ENCODE data around the gene F7.

F7 gene

DNA sequence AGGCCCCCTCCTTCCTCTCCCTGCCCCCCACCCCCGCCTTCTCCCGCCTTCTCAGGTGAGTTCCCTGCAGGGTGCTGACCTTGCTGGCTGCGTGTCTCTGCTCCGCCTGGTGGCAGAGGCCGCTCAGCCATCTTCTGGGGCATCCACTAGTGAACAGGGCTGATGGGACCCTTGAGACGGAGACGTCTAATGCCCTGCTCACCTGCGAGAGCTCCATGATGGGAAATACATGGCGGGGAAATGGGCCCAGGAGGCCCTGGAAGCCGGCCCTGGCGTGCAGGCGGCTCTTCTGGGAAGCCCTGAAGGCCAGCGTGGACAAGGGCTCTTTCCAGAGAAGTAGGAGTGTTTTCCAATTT is 15.2 kb upstream of the F7 start:
- DNase-seq (ENCODE audit: insufficient read length) (no peak), FAIRE-seq (no peak)
- TF ChIP-seq TAF1 (IDR thresholded peaks at IDR 0.05; ENCODE audit: borderline replicate concordance, low read depth, low read length): no peak
- no peak for TF ChIP-seq POLR2AphosphoS5 (IDR thresholded peaks at IDR 0.05; ENCODE audit: low read depth, low read length)
- TF ChIP-seq POLR2A (IDR thresholded peaks at IDR 0.05; ENCODE audit: low read depth, low read length): no peak

- TF ChIP-seq POLR2A (IDR thresholded peaks at IDR 0.05; ENCODE audit: low read depth, low read length): no peak
- no peak for TF ChIP-seq POLR2AphosphoS5 (IDR thresholded peaks at IDR 0.05; ENCODE audit: low read depth, low read length)
- TF ChIP-seq TAF1 (IDR thresholded peaks at IDR 0.05; ENCODE audit: borderline replicate concordance, low read depth, low read length): no peak
- DNase-seq (ENCODE audit: insufficient read length) (no peak), FAIRE-seq (no peak)
Measured at GRCh38 chr13:113090806-113091205, 14.8 kb upstream of the F7 start.

GRCh38 chr13:113091211-113091771 is 14.3 kb upstream of the F7 start:
- DNase-seq (ENCODE audit: insufficient read length) (no peak), FAIRE-seq (no peak)
- TF ChIP-seq POLR2AphosphoS5 (IDR thresholded peaks at IDR 0.05; ENCODE audit: low read depth, low read length): no peak
- TF ChIP-seq POLR2A (IDR thresholded peaks at IDR 0.05; ENCODE audit: low read depth, low read length): no peak
- TF ChIP-seq TAF1 (IDR thresholded peaks at IDR 0.05; ENCODE audit: borderline replicate concordance, low read depth, low read length): no peak

DNA sequence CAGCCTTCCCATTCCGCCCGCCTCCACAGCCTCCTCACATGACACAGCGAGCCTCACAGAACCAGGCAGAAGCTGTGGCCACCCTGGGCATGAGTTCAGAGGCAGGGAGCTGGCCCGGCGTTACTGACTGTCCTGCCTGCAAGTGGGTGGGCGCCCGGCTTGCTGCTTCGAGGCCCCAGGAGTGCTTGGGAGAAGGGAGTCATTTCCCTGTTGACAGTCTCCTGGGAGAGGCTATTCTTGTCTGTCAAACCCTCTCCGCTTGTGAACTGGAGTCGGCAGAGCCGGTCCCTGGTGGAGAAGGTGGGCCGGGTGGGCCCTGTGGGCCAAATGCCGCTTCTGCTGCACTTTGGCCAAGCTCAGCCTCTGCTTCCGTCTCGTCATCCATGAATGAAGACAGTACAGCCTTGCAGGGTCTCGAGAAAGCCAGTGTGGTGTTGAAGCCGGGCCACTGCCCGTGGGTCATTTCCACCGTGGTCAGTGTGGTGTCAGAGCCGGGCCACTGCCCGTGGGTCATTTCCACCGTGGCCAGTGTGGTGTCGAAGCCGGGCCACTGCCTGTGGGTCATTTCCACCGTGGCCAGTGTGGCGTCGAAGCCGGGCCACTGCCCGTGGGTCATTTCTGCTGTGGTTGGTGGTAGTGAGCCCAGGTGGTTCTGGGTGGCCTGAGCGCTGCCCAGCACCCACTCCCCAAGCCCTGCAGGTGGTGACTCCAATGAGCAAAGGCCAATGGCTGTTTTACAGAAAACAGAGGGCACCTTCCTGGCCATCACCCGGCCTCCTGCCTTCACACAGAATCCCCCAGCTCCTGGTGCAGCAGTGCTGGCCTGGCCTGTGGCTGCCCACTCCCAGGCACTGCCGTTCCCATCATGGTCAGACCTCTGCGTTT is 13.5 kb upstream of the F7 start:
- FAIRE-seq (no peak), DNase-seq (ENCODE audit: insufficient read length) (no peak)
- TF ChIP-seq POLR2A (IDR thresholded peaks at IDR 0.05; ENCODE audit: low read depth, low read length): no peak
- no peak for TF ChIP-seq TAF1 (IDR thresholded peaks at IDR 0.05; ENCODE audit: borderline replicate concordance, low read depth, low read length)
- TF ChIP-seq POLR2AphosphoS5 (IDR thresholded peaks at IDR 0.05; ENCODE audit: low read depth, low read length): no peak

DNA sequence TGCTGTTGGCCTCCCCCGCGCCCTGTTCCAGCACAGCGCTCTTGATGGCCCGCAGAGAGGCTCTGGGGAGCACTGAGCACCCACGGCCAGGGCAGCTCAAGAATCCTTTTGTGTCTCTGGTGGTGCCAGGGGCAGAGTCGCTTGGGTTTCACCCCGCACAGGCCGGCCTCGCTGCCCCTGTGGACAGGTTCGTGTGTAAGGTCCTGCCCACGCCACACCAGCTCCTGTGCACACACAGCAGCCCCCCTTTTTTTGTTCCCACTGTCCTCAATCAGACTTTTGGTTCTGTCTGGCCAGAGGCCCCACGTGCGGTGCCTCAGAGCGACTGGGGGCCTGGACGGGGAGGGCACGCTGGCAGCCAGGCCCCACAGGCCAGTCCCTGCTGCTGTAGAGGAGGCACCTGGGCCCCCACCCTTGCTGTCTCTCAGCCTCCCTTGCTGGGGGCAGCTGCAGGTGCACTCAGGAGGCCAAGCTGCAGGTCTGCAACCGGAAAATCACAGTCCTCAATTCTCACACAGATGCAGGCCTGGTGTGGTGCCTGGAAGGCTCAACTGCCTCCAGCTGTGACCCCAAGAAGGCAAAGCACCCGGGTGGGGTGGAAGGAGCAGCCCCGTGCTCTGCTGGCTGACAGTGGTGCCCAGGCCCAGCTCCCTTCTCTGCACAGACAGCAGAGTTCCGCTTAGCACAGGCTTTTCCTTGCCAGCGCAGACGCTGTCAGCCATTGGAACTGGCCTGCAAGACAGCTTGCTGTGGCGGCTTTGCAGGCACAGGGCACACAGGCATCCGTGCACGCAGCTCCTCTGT is 12.6 kb upstream of the F7 start:
- no peak for FAIRE-seq
- DNase-seq (ENCODE audit: insufficient read length): no peak
- no peak for TF ChIP-seq TAF1 (IDR thresholded peaks at IDR 0.05; ENCODE audit: borderline replicate concordance, low read depth, low read length)
- no peak for TF ChIP-seq POLR2AphosphoS5 (IDR thresholded peaks at IDR 0.05; ENCODE audit: low read depth, low read length)
- TF ChIP-seq POLR2A (IDR thresholded peaks at IDR 0.05; ENCODE audit: low read depth, low read length): no peak

DNA sequence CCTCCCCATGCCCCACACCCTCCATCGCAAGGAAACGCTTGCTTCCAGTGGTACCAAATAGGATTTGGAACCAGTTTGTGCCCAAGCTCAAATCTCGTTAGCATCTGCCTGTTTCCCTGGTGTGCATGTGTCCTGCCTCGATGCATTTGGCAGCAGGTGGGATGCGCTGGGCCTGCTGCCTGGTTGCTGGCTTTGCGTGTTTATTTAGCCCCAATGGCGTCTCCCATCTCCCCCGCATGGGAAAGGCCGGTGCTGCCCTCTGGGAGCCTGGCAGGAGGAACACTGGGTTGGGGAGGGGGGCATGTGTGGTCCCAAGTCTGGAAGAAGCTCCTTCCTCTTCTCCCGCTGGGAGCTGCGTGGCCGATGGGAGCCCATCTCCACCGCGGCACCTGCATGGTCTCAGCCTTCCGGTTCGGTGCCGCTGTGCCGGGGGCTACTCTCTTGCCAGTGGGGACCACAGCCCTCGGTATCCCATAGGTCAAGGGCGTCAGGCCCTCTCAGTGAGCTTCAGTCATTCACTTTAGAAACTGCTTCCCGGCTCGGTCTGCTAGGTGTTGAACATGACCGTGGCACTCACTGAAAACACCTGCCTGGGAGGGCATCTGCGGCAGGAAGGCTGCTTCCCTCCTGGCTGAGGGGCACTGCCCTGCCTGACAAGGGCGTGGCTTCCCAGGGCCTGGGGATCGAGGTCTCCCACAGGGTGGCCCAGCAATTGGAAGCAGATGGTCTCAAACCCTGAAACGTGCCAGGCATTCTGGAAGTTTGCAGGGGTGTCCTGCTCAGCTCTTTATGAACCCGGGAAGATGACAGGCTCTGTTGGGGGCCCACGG is 11.8 kb upstream of the F7 start:
- FAIRE-seq: no peak

GRCh38 chr13:113094410-113094800 is 11.2 kb upstream of the F7 start:
- TF ChIP-seq POLR2AphosphoS5 (IDR thresholded peaks at IDR 0.05; ENCODE audit: low read depth, low read length): no peak
- TF ChIP-seq TAF1 (IDR thresholded peaks at IDR 0.05; ENCODE audit: borderline replicate concordance, low read depth, low read length): no peak
- no peak for TF ChIP-seq POLR2A (IDR thresholded peaks at IDR 0.05; ENCODE audit: low read depth, low read length)
- no peak for FAIRE-seq
- DNase-seq (ENCODE audit: insufficient read length): no peak

More for the DNA sequence above, 11.8 kb upstream of the F7 start:
- no peak for TF ChIP-seq TAF1 (IDR thresholded peaks at IDR 0.05; ENCODE audit: borderline replicate concordance, low read depth, low read length)
- TF ChIP-seq POLR2A (IDR thresholded peaks at IDR 0.05; ENCODE audit: low read depth, low read length): no peak
- DNase-seq (ENCODE audit: insufficient read length): no peak

GRCh38 chr13:113095146-113096051 is 10.2 kb upstream of the F7 start:
- DNase-seq (ENCODE audit: insufficient read length) (no peak), FAIRE-seq (no peak)
- TF ChIP-seq TAF1 (IDR thresholded peaks at IDR 0.05; ENCODE audit: borderline replicate concordance, low read depth, low read length) (no peak), POLR2AphosphoS5 (IDR thresholded peaks at IDR 0.05; ENCODE audit: low read depth, low read length) (no peak), POLR2A (IDR thresholded peaks at IDR 0.05; ENCODE audit: low read depth, low read length) (no peak)

GRCh38 chr13:113096052-113096744 is 9.4 kb upstream of the F7 start:
- FAIRE-seq (no peak), DNase-seq (ENCODE audit: insufficient read length) (no peak)
- no peak for TF ChIP-seq POLR2AphosphoS5 (IDR thresholded peaks at IDR 0.05; ENCODE audit: low read depth, low read length)
- no peak for TF ChIP-seq TAF1 (IDR thresholded peaks at IDR 0.05; ENCODE audit: borderline replicate concordance, low read depth, low read length)
- TF ChIP-seq POLR2A (IDR thresholded peaks at IDR 0.05; ENCODE audit: low read depth, low read length): no peak
